Lower leg skin (tissue), 4 donors: Measurements from ENCODE around the gene GRIN1. TPM values are rescaled to one million over a fixed set of nuclear protein-coding genes. Genes with fewer than 3 reads are reported as not detected.

Source experiments
- DNase-seq, 2 donors: peaks; one replicate each; pipeline ENCODE4 v3.0.0-alpha.2; 2019; ENCODE audit warnings: low spot score in 2 of 2
- H3K4me3 ChIP-seq: fragments of 200-600 bp; sonication (generic); 2 replicates; pipeline ENCODE4 v1.5.1; 2017; ENCODE audit warnings: mild to moderate bottlenecking, low read depth; ENCODE audit not compliant: poor library complexity, severe bottlenecking
- CTCF ChIP-seq, 3 donors: fragments of 450-650 bp; IDR thresholded peaks; one replicate each; pipeline ENCODE4 v1.5.1; 2016; ENCODE audit warnings: antibody characterized with exemption in 3 of 3, mild to moderate bottlenecking in 3 of 3, moderate library complexity in 2 of 3
- POLR2A ChIP-seq, 2 donors: fragments of 450-650 bp; IDR thresholded peaks; one replicate each; pipeline ENCODE4 v1.6.1; 2016 to 2017; ENCODE audit warnings: antibody characterized with exemption in 2 of 2, mild to moderate bottlenecking in 1 of 2, moderate library complexity in 1 of 2
- WGBS, 2 donors: methylation state at CpG; one replicate each; pipeline ENCODE4 v1.1.5; 2018; 5-methylcytosine and 5-hydroxymethylcytosine counted together
- intact Hi-C: fragments of 100-400 bp; cut with DNase I; formaldehyde crosslinking; loops from one replicate; pipeline ENCODE4 v1.15.0; 2023; ENCODE audit warnings: low total_unique reads
- total RNA-seq, 4 donors: library from RNA; depleted of rRNA; stranded (reverse); fragments of >200 nt; gene quantifications; one replicate each; pipeline ENCODE4 v1.1.0, GENCODE V29; 2016

Gene GRIN1
- total RNA-seq, 4 donors from 2014 or later: 0.10 to 2.4 (median 0.49) TPM; not detected in 1

- intact Hi-C loops: no loop called here
- no peak overlapping the region for H3K4me3 ChIP-seq
- DNase-seq: no peak
- TF ChIP-seq CTCF (IDR thresholded peaks at IDR 0.05): no peak
- no peak for TF ChIP-seq POLR2A (IDR thresholded peaks at IDR 0.05)
- 80 to 83% methylated on average over 13 of the region's 13 CpGs for WGBS, 2 donors
These were observed 72.6 kb downstream of the GRIN1 start for GRCh38 chr9:137211532-137211931.

GRCh38 chr9:137212520-137212919 lies 73.6 kb downstream of the GRIN1 start:
- H3K4me3 ChIP-seq: no peak overlapping the region
- DNase-seq: no peak
- intact Hi-C loops: no loop called here
- 71 to 87% methylated on average over 17 to 21 of the region's 21 CpGs for WGBS, 2 donors
- TF ChIP-seq POLR2A (IDR thresholded peaks at IDR 0.05) (no peak), CTCF (IDR thresholded peaks at IDR 0.05) (no peak)

- DNase-seq: no peak
- TF ChIP-seq POLR2A (IDR thresholded peaks at IDR 0.05) (no peak), CTCF (IDR thresholded peaks at IDR 0.05) (no peak)
- 90 to 93% methylated on average over 45 to 49 of the region's 49 CpGs for WGBS, 2 donors
- intact Hi-C loops: no loop called here
- H3K4me3 ChIP-seq: no peak overlapping the region
These were observed 74.5 kb downstream of the GRIN1 start for GRCh38 chr9:137213160-137214060.

GRCh38 chr9:137214620-137215019 lies 75.7 kb downstream of the GRIN1 start:
- DNase-seq: no peak
- intact Hi-C loops: no loop called here
- TF ChIP-seq POLR2A (IDR thresholded peaks at IDR 0.05) (no peak), CTCF (IDR thresholded peaks at IDR 0.05) (no peak)
- no peak overlapping the region for H3K4me3 ChIP-seq
- WGBS, 2 donors: 91 to 95% methylated on average over 18 to 19 of the region's 19 CpGs

- no peak for DNase-seq
- H3K4me3 ChIP-seq: no peak overlapping the region
- TF ChIP-seq POLR2A (IDR thresholded peaks at IDR 0.05) (no peak), CTCF (IDR thresholded peaks at IDR 0.05) (no peak)
- 92 to 96% methylated on average over 18 to 19 of the region's 22 CpGs for WGBS, 2 donors
- intact Hi-C loops: no loop called here
These were observed 76.4 kb downstream of the GRIN1 start for GRCh38 chr9:137215196-137215986.
